Nephron (organoid): ENCODE results near the gene PIAS4.

Experiments
- H3K27ac Mint-ChIP-seq, 3 experiments: 2 replicates each; pipeline ENCODE4 v1.8.0; 2020; ENCODE audit warnings: mixed read lengths in 3 of 3, mild to moderate bottlenecking in 2 of 3, moderate library complexity in 1 of 3
- H3K27me3 Mint-ChIP-seq: 2 replicates; pipeline ENCODE4 v1.8.0; 2021; ENCODE audit warnings: low read depth, mild to moderate bottlenecking, moderate library complexity, mixed read lengths
- H3K36me3 Mint-ChIP-seq: 2 replicates; pipeline ENCODE4 v1.8.0; 2020; ENCODE audit warnings: low read depth, mixed read lengths
- H3K4me1 Mint-ChIP-seq: 2 replicates; pipeline ENCODE4 v1.8.0; 2020; ENCODE audit warnings: mixed read lengths
- H3K4me3 Mint-ChIP-seq, 3 experiments: 2 replicates each; pipeline ENCODE4 v1.8.0; 2020; ENCODE audit warnings: mild to moderate bottlenecking in 3 of 3, mixed read lengths in 3 of 3, moderate library complexity in 2 of 3
- H3K9me3 Mint-ChIP-seq: 2 replicates; pipeline ENCODE4 v1.8.0; 2020; ENCODE audit warnings: mixed read lengths
- TF ChIP-seq, protein P1 (sequence below), 3 experiments: fragments of 200-600 bp; sonication (generic); IDR thresholded peaks; one replicate each; pipeline ENCODE4 v1.5.0; 2021; ENCODE audit warnings: antibody characterized with exemption in 3 of 3; ENCODE audit not compliant: unreplicated experiment in 3 of 3

The PIAS4 gene

DNA sequence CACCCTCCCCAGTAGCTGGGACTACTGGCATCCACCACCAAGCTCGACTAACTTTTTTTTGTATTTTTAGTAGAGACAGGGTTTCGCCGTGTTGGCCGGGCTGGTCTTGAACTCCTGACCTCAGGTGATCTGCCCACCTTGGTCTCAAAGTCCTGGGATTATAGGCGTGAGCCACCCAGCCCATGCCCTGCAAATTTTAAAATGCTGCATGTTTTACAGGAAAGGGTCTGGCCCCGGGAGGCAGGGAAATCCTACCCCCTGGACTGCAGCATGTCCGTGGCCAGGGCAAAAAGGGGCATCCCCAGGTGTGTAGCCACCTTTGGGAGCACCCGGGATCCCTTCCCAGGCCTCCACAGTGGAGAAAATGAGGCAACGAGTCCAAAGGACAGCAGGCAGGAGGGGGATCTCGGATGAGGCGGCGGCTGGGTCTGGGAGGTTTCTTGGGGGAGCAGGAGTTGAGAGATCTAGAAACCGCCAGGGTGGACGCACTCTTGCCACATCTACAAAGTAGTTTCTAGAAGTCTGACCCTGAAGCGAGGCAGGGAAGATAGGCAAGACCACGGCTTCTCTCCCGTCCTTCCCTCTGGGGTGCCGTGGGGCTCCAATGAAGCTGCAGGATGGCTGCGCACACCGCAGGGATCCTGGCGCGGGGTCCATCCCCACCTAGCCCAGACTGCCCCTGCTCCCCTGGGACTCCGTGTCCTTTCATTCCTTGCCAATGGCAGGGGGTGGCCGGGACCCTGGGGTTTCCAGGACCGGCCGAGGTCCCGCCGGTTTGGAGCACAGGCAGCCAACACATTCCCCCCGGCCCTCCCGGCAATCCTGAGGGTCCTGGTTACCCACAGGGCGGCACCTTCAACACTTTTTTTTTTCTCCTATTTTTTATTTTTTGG lies 80.5 kb downstream of the PIAS4 start:
- Mint-ChIP-seq H3K4me3 (no peak overlapping the region), H3K27me3 (peaks cover 5% of the 10 kb centered on the region), H3K36me3 (peaks cover 6% of the 10 kb centered on the region), H3K27ac (no peak overlapping the region), H3K9me3 (no peaks in the 10 kb centered on the region), H3K4me1 (no peaks in the 10 kb centered on the region)
- TF ChIP-seq, protein P1, sequence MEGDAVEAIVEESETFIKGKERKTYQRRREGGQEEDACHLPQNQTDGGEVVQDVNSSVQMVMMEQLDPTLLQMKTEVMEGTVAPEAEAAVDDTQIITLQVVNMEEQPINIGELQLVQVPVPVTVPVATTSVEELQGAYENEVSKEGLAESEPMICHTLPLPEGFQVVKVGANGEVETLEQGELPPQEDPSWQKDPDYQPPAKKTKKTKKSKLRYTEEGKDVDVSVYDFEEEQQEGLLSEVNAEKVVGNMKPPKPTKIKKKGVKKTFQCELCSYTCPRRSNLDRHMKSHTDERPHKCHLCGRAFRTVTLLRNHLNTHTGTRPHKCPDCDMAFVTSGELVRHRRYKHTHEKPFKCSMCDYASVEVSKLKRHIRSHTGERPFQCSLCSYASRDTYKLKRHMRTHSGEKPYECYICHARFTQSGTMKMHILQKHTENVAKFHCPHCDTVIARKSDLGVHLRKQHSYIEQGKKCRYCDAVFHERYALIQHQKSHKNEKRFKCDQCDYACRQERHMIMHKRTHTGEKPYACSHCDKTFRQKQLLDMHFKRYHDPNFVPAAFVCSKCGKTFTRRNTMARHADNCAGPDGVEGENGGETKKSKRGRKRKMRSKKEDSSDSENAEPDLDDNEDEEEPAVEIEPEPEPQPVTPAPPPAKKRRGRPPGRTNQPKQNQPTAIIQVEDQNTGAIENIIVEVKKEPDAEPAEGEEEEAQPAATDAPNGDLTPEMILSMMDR (IDR thresholded peaks at IDR 0.05; ENCODE audit: unreplicated experiment in 3 of 3), result no peak

DNA sequence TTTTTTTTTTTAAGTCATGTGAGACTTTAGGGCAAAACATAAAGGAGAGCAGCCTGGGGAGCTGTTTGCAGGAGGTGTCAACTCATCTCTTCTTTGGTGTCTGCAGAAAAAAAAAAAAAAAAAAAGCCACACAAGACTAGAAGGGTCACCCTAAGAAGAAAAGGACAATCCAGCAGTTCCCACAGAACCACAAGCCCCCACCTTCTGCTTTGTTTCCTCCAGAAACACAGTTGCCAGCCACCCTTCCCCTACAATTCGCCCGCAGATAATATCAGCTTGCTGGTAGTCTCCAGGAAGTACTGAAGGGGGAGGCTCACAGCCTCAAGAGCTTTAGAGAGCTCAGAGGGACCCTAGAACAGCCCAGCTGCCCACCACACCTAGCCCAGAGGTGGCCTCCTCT lies 81.4 kb downstream of the PIAS4 start:
- Mint-ChIP-seq H3K9me3 (no peaks in the 10 kb centered on the region), H3K4me3 (no peak overlapping the region), H3K36me3 (peaks cover 13% of the 10 kb centered on the region), H3K4me1 (no peaks in the 10 kb centered on the region), H3K27me3 (peaks cover 5% of the 10 kb centered on the region), H3K27ac (no peak overlapping the region)
- TF ChIP-seq, protein P1 (IDR thresholded peaks at IDR 0.05; ENCODE audit: unreplicated experiment in 3 of 3), result no peak
